Astrocyte (in vitro differentiated cells and primary cell): ENCODE measurements around the gene ZNF280C. TPM values are rescaled to one million over a fixed set of nuclear protein-coding genes. Genes with fewer than 3 reads are reported as not detected.
"Not testable (repeated sequence)": the region's sequence is repeated elsewhere in the genome, so short reads cannot be mapped to it uniquely, and the experiment has no call there.

Experiments used
- DNase-seq: peaks from one replicate; pipeline ENCODE4 v3.0.0-alpha.2; 2010; ENCODE audit warnings: low read depth
- FAIRE-seq: peaks from 2 replicates; lab custom pipeline; 2011; peaks lifted over from hg19 to GRCh38; lab: Jason Lieb, UNC
- H2AFZ ChIP-seq: 2 replicates; pipeline ENCODE4 v1.6.0; 2012; ENCODE audit warnings: low read depth, low read length, inconsistent platforms
- H3K27ac ChIP-seq: 2 replicates; pipeline ENCODE4 v1.5.1; 2011; ENCODE audit warnings: low read depth, low read length, inconsistent platforms
- H3K27me3 ChIP-seq: 2 replicates; pipeline ENCODE4 v1.6.0; 2011; ENCODE audit warnings: low read length, inconsistent platforms; ENCODE audit not compliant: insufficient read depth
- H3K36me3 ChIP-seq: 2 replicates; pipeline ENCODE4 v1.5.1; 2011; ENCODE audit warnings: low read length, inconsistent platforms; ENCODE audit not compliant: insufficient read depth
- H3K4me1 ChIP-seq: 2 replicates; pipeline ENCODE4 v1.5.1; 2011; ENCODE audit warnings: low read length, inconsistent platforms; ENCODE audit not compliant: insufficient read depth
- H3K4me2 ChIP-seq: 2 replicates; pipeline ENCODE4 v1.6.0; 2012; ENCODE audit warnings: low read length, inconsistent platforms
- H3K4me3 ChIP-seq: 2 replicates; pipeline ENCODE4 v1.5.1; 2011; ENCODE audit warnings: low read depth, mild to moderate bottlenecking, low read length, inconsistent platforms; ENCODE audit not compliant: insufficient read depth
- H3K79me2 ChIP-seq: 2 replicates; pipeline ENCODE4 v1.6.0; 2012; ENCODE audit warnings: mild to moderate bottlenecking, low read length, inconsistent platforms; ENCODE audit not compliant: insufficient read depth
- H3K9ac ChIP-seq: 2 replicates; pipeline ENCODE4 v1.6.0; 2012; ENCODE audit warnings: mild to moderate bottlenecking, low read length, inconsistent platforms
- H3K9me3 ChIP-seq: 2 replicates; pipeline ENCODE4 v1.5.1; 2012; ENCODE audit warnings: low read depth, mild to moderate bottlenecking, low read length, inconsistent platforms; ENCODE audit not compliant: insufficient read depth
- H4K20me1 ChIP-seq: 2 replicates; pipeline ENCODE4 v1.6.0; 2012; ENCODE audit warnings: low read length, inconsistent platforms; ENCODE audit not compliant: insufficient read depth
- H3K27ac Mint-ChIP-seq: one replicate; pipeline ENCODE4 v1.8.0; 2021; ENCODE audit warnings: mild to moderate bottlenecking, mixed read lengths; ENCODE audit not compliant: unreplicated experiment
- H3K27me3 Mint-ChIP-seq: one replicate; pipeline ENCODE4 v1.8.0; 2021; ENCODE audit warnings: low read depth, mixed read lengths; ENCODE audit not compliant: unreplicated experiment
- H3K36me3 Mint-ChIP-seq: one replicate; pipeline ENCODE4 v1.8.0; 2021; ENCODE audit warnings: low read depth, mixed read lengths; ENCODE audit not compliant: unreplicated experiment
- H3K4me1 Mint-ChIP-seq: one replicate; pipeline ENCODE4 v1.8.0; 2021; ENCODE audit warnings: low read depth, mixed read lengths; ENCODE audit not compliant: unreplicated experiment
- H3K4me3 Mint-ChIP-seq: one replicate; pipeline ENCODE4 v1.8.0; 2021; ENCODE audit warnings: mild to moderate bottlenecking, moderate library complexity, mixed read lengths; ENCODE audit not compliant: unreplicated experiment
- H3K9me3 Mint-ChIP-seq: one replicate; pipeline ENCODE4 v1.8.0; 2021; ENCODE audit warnings: mild to moderate bottlenecking, mixed read lengths; ENCODE audit not compliant: unreplicated experiment
- CTCF ChIP-seq: IDR thresholded peaks from 2 replicates; pipeline ENCODE4 v1.5.1; 2011; ENCODE audit warnings: low read depth, mild to moderate bottlenecking, inconsistent platforms, low read length, moderate library complexity; ENCODE audit not compliant: insufficient read depth
- EZH2 ChIP-seq: IDR thresholded peaks from 2 replicates; pipeline ENCODE4 v1.6.1; 2012; ENCODE audit warnings: mild to moderate bottlenecking, low read length, inconsistent platforms; ENCODE audit not compliant: insufficient read depth
- total RNA-seq: library from RNA; stranded (reverse); gene quantifications from 2 replicates; pipeline ENCODE4 v1.2.1, GENCODE V29; 2021

The ZNF280C gene
- total RNA-seq, 1 donor from 2014 or later = 7.8 TPM

- H2AFZ ChIP-seq = no peak overlapping the region
- no peak overlapping the region for H3K4me3 Mint-ChIP-seq
- no peak overlapping the region for H3K9ac ChIP-seq
- no peaks in the 10 kb centered on the region for H3K79me2 ChIP-seq
- no peaks in the 10 kb centered on the region for H4K20me1 ChIP-seq
- no peak overlapping the region for H3K4me3 ChIP-seq
- H3K4me2 ChIP-seq = no peak overlapping the region
- H3K36me3 ChIP-seq = no peaks in the 10 kb centered on the region
- H3K27me3 Mint-ChIP-seq = peaks cover 2% of the 10 kb centered on the region
- H3K27me3 ChIP-seq = no peaks in the 10 kb centered on the region
- FAIRE-seq = no peak
- H3K4me1 ChIP-seq = no peaks in the 10 kb centered on the region
- no peak for DNase-seq
- no peaks in the 10 kb centered on the region for H3K9me3 ChIP-seq
- H3K27ac ChIP-seq = no peak overlapping the region
- no peaks in the 10 kb centered on the region for H3K9me3 Mint-ChIP-seq
- H3K36me3 Mint-ChIP-seq = no peaks in the 10 kb centered on the region
- no peak for TF ChIP-seq EZH2
- TF ChIP-seq CTCF = no peak
- H3K27ac Mint-ChIP-seq = no peak overlapping the region
- no peaks in the 10 kb centered on the region for H3K4me1 Mint-ChIP-seq
Measured at GRCh38 chrX:130280901-130281300, 12.2 kb upstream of the ZNF280C start.

- H3K36me3 Mint-ChIP-seq, H2AFZ ChIP-seq, H3K27ac ChIP-seq, H3K27me3 ChIP-seq, FAIRE-seq, H3K9me3 Mint-ChIP-seq, H3K27ac Mint-ChIP-seq, H3K4me1 ChIP-seq, H3K79me2 ChIP-seq, H3K4me2 ChIP-seq, DNase-seq, H4K20me1 ChIP-seq, H3K27me3 Mint-ChIP-seq, H3K9me3 ChIP-seq, H3K36me3 ChIP-seq, H3K9ac ChIP-seq, H3K4me1 Mint-ChIP-seq, H3K4me3 ChIP-seq, H3K4me3 Mint-ChIP-seq: not testable (repeated sequence)
Measured at GRCh38 chrX:130272253-130272652, 3.6 kb upstream of the ZNF280C start.

GRCh38 chrX:130269391-130269790 lies 692 bp upstream of the ZNF280C start:
- peaks cover 37% of the 10 kb centered on the region for H3K79me2 ChIP-seq
- not testable (repeated sequence) for DNase-seq, H3K27me3 ChIP-seq, H3K27ac Mint-ChIP-seq, H3K4me1 ChIP-seq, H4K20me1 ChIP-seq, H3K4me3 ChIP-seq, H3K27me3 Mint-ChIP-seq, H3K4me1 Mint-ChIP-seq, H3K4me2 ChIP-seq, H3K36me3 Mint-ChIP-seq, H2AFZ ChIP-seq, H3K9ac ChIP-seq, H3K9me3 ChIP-seq, H3K27ac ChIP-seq, H3K4me3 Mint-ChIP-seq, H3K36me3 ChIP-seq, H3K9me3 Mint-ChIP-seq, FAIRE-seq
